Measurements from ENCODE around the gene LMTK3. TPM values are rescaled to one million over a fixed set of nuclear protein-coding genes. Genes with fewer than 3 reads are reported as not detected.

LMTK3 gene
- total and polyA plus RNA-seq, 2 of the 13 experiments (the other 11 are each of a cell fraction or from before 2014, with no cell fraction given): 0.18 to 0.29 TPM

DNA sequence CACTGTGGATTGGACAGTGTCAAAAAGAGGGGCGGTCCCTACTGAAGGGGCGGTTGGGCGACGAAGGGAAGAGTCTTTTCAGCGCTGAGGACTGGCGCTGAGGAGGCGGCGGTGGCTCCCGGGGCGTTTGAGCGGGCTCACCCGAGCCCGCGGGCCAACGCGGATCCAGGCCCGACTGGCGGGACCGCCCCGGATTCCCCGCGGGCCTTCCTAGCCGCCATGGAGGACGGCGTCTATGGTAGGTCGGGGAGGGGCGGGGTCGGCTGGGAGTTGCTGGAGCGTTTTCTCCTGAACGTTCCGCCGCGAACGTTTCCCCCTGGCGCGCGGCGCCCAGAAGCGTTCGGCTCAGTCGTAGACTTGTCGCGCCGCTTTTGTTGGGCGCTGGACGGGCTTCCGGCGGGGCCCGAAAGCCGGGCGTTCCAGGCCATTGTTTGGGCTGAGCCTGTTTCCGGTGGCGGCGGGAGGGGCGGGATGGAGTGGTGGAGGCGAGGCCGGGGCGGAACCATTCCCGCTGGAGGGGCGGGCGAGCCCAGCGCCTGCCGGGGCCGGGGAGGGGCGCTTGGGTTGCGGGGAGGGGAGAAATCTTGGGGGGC lies 42.2 kb downstream of the LMTK3 start, which contains the start of gene CYTH2 (continued):
- TF ChIP-seq, protein P1, sequence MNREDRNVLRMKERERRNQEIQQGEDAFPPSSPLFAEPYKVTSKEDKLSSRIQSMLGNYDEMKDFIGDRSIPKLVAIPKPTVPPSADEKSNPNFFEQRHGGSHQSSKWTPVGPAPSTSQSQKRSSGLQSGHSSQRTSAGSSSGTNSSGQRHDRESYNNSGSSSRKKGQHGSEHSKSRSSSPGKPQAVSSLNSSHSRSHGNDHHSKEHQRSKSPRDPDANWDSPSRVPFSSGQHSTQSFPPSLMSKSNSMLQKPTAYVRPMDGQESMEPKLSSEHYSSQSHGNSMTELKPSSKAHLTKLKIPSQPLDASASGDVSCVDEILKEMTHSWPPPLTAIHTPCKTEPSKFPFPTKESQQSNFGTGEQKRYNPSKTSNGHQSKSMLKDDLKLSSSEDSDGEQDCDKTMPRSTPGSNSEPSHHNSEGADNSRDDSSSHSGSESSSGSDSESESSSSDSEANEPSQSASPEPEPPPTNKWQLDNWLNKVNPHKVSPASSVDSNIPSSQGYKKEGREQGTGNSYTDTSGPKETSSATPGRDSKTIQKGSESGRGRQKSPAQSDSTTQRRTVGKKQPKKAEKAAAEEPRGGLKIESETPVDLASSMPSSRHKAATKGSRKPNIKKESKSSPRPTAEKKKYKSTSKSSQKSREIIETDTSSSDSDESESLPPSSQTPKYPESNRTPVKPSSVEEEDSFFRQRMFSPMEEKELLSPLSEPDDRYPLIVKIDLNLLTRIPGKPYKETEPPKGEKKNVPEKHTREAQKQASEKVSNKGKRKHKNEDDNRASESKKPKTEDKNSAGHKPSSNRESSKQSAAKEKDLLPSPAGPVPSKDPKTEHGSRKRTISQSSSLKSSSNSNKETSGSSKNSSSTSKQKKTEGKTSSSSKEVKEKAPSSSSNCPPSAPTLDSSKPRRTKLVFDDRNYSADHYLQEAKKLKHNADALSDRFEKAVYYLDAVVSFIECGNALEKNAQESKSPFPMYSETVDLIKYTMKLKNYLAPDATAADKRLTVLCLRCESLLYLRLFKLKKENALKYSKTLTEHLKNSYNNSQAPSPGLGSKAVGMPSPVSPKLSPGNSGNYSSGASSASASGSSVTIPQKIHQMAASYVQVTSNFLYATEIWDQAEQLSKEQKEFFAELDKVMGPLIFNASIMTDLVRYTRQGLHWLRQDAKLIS (CRISPR knock-in tag; IDR thresholded peaks at IDR 0.05): 0 out of 2 replicates have a peak, but pooled peaks have one; percentile 64
- TF ChIP-seq ZNF773 (CRISPR knock-in tag; IDR thresholded peaks at IDR 0.05; ENCODE audit: borderline replicate concordance) (no peak), NFE2L2 (IDR thresholded peaks at IDR 0.05; ENCODE audit: low read length) (no peak), ZNF343 (CRISPR knock-in tag; IDR thresholded peaks at IDR 0.05) (peak; percentile 78; the same call in 1 of the 2 replicates), CBX2 (IDR thresholded peaks at IDR 0.05; ENCODE audit: low read depth, low read length) (no peak), CBX2 (CRISPR knock-in tag; IDR thresholded peaks at IDR 0.05; ENCODE audit: low read depth) (no peak), ZC3H4 (CRISPR knock-in tag; IDR thresholded peaks at IDR 0.05; ENCODE audit: borderline replicate concordance) (no peak), CAMTA2 (CRISPR knock-in tag; IDR thresholded peaks at IDR 0.05; ENCODE audit: borderline replicate concordance) (no peak), GTF2F1 (IDR thresholded peaks at IDR 0.05; ENCODE audit: low read length) (no peak), EZH2 (conservative IDR thresholded peaks at IDR 0.05; ENCODE audit: low read depth, low read length) (no peak), HES4 (CRISPR knock-in tag; IDR thresholded peaks at IDR 0.05; ENCODE audit: borderline replicate concordance) (no peak), RNF2 (conservative IDR thresholded peaks at IDR 0.05; ENCODE audit: low read depth) (0 out of 2 replicates have a peak, but pooled peaks have one; percentile 47), ZNF263 (CRISPR knock-in tag; IDR thresholded peaks at IDR 0.05) (no peak)
- TF ChIP-seq, protein P2, sequence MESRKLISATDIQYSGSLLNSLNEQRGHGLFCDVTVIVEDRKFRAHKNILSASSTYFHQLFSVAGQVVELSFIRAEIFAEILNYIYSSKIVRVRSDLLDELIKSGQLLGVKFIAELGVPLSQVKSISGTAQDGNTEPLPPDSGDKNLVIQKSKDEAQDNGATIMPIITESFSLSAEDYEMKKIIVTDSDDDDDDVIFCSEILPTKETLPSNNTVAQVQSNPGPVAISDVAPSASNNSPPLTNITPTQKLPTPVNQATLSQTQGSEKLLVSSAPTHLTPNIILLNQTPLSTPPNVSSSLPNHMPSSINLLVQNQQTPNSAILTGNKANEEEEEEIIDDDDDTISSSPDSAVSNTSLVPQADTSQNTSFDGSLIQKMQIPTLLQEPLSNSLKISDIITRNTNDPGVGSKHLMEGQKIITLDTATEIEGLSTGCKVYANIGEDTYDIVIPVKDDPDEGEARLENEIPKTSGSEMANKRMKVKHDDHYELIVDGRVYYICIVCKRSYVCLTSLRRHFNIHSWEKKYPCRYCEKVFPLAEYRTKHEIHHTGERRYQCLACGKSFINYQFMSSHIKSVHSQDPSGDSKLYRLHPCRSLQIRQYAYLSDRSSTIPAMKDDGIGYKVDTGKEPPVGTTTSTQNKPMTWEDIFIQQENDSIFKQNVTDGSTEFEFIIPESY (CRISPR knock-in tag; IDR thresholded peaks at IDR 0.05): no peak
- TF ChIP-seq, protein P3, sequence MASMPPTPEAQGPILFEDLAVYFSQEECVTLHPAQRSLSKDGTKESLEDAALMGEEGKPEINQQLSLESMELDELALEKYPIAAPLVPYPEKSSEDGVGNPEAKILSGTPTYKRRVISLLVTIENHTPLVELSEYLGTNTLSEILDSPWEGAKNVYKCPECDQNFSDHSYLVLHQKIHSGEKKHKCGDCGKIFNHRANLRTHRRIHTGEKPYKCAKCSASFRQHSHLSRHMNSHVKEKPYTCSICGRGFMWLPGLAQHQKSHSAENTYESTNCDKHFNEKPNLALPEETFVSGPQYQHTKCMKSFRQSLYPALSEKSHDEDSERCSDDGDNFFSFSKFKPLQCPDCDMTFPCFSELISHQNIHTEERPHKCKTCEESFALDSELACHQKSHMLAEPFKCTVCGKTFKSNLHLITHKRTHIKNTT (CRISPR knock-in tag; IDR thresholded peaks at IDR 0.05): no peak

Measured in HepG2 (cell line).